GM12878 (cell line): Measurements from ENCODE around the gene CMYA5. TPM values are rescaled to one million over a fixed set of nuclear protein-coding genes. Genes with fewer than 3 reads are reported as not detected.

Experiments
- ATAC-seq: fragments of 200-7000 bp; cut with Tn5 transposase; 3 replicates; pipeline ENCODE4 v1.9.1; 2020; ENCODE audit warnings: mild to moderate bottlenecking, moderate library complexity
- BruUV-seq: library from RNA; stranded (reverse); fragments of 400-500 nt; replicated peaks from 2 replicates; lab custom pipeline; 2021; lab: Mats Ljungman, UMichigan
- CTCF ChIA-PET: fragments of 300-600 bp; sonication (Branson Sonifier 250); formaldehyde crosslinking; extraction: SDS; loops from one replicate; lab custom pipeline; 2021; ENCODE audit warnings: inconsistent platforms; lab: Yijun Ruan, JAX
- POLR2A ChIA-PET: fragments of 350-600 bp; formaldehyde crosslinking; extraction: SDS; loops from one replicate; lab custom pipeline; 2021; ENCODE audit warnings: inconsistent platforms; lab: Charles Lee
- RAD21 ChIA-PET: fragments of 300-600 bp; sonication (Branson Sonifier 250); formaldehyde crosslinking; loops from one replicate; lab custom pipeline; 2023; ENCODE audit warnings: antibody characterized with exemption; ENCODE audit not compliant: unreplicated experiment; lab: Charles Lee
- SMC1A ChIA-PET: fragments of 300-600 bp; sonication (Branson Sonifier 250); formaldehyde crosslinking; loops from one replicate; lab custom pipeline; 2023; ENCODE audit not compliant: unreplicated experiment, uncharacterized antibody; lab: Charles Lee
- DNase-seq: peaks from one replicate; pipeline ENCODE4 v3.0.0-alpha.2; 2011; ENCODE audit warnings: low read depth, low spot score
- FAIRE-seq: peaks from 3 replicates; lab custom pipeline; 2011; peaks lifted over from hg19 to GRCh38; lab: Jason Lieb, UNC
- H2AFZ ChIP-seq: 2 replicates; pipeline ENCODE4 v1.6.0; 2011; ENCODE audit warnings: low read depth, low read length, control low read depth; ENCODE audit not compliant: control insufficient read depth
- H3K27ac ChIP-seq: 2 replicates; pipeline ENCODE4 v1.5.1; 2011; ENCODE audit warnings: control low read depth; ENCODE audit not compliant: control insufficient read depth, insufficient read depth
- H3K27me3 ChIP-seq, 2 experiments: replicated peaks in 1 of 2; 2 replicates each; pipeline versions ENCODE4 v1.6.0 to v1.6.1; 2011; ENCODE audit warnings: low read length in 1 of 2; ENCODE audit not compliant: control insufficient read depth in 2 of 2, insufficient read depth in 2 of 2
- H3K36me3 ChIP-seq, 2 experiments: 2 replicates each; pipeline ENCODE4 v1.5.1; 2011; ENCODE audit warnings: low read length in 1 of 2; ENCODE audit not compliant: control insufficient read depth in 2 of 2, insufficient read depth in 2 of 2
- H3K4me1 ChIP-seq: 2 replicates; pipeline ENCODE4 v1.6.1; 2011; ENCODE audit warnings: mild to moderate bottlenecking, low read length, moderate library complexity, mixed read lengths; ENCODE audit not compliant: control insufficient read depth, insufficient read depth
- H3K4me2 ChIP-seq: 2 replicates; pipeline ENCODE4 v1.6.0; 2011; ENCODE audit warnings: control low read depth; ENCODE audit not compliant: control insufficient read depth, insufficient read depth
- H3K4me3 ChIP-seq: fragments of 200-600 bp; sonication (generic); 2 replicates; pipeline ENCODE4 v1.5.1; 2016
- H3K79me2 ChIP-seq: 2 replicates; pipeline ENCODE4 v1.6.0; 2011; ENCODE audit warnings: low read length; ENCODE audit not compliant: control insufficient read depth, insufficient read depth
- H3K9ac ChIP-seq: 2 replicates; pipeline ENCODE4 v1.8.0; 2011; ENCODE audit warnings: low read length, control low read depth, mixed read lengths; ENCODE audit not compliant: control insufficient read depth, insufficient read depth
- H3K9me3 ChIP-seq: replicated peaks from 3 replicates; pipeline ENCODE4 v1.5.1; 2011; ENCODE audit warnings: mild to moderate bottlenecking, low read length; ENCODE audit not compliant: control insufficient read depth, insufficient read depth
- H4K20me1 ChIP-seq: 2 replicates; pipeline ENCODE4 v1.6.0; 2011; ENCODE audit not compliant: control insufficient read depth, insufficient read depth
- CEBPZ ChIP-seq: fragments of 150-350 bp; IDR thresholded peaks from 2 replicates; pipeline ENCODE4 v1.6.1; 2016; ENCODE audit warnings: low read depth, low read length
- CHD2 ChIP-seq: IDR thresholded peaks from 2 replicates; pipeline ENCODE4 v1.6.1; 2011; ENCODE audit warnings: low read depth, low read length, improper control_type of control experiment, borderline replicate concordance
- EZH2 ChIP-seq: IDR thresholded peaks from 2 replicates; pipeline ENCODE4 v1.6.1; 2012; ENCODE audit warnings: low read depth, mild to moderate bottlenecking, control low read depth, inconsistent platforms, low read length, borderline replicate concordance; ENCODE audit not compliant: control insufficient read depth
- IRF5 ChIP-seq: fragments of 450-650 bp; IDR thresholded peaks from 2 replicates; pipeline ENCODE4 v1.6.1; 2017; ENCODE audit warnings: borderline replicate concordance
- RUNX3 ChIP-seq: IDR thresholded peaks from 2 replicates; pipeline ENCODE4 v1.6.1; 2012; ENCODE audit warnings: low read length, inconsistent platforms
- SRF ChIP-seq, 2 experiments: IDR thresholded peaks; 2 replicates each; pipeline ENCODE4 v1.6.1; 2011; ENCODE audit warnings: low read depth in 2 of 2, low read length in 2 of 2, mild to moderate bottlenecking in 1 of 2, moderate library complexity in 1 of 2
- WRNIP1 ChIP-seq: IDR thresholded peaks from 2 replicates; pipeline ENCODE4 v1.6.1; 2011; ENCODE audit warnings: low read depth, low read length, improper control_type of control experiment, borderline replicate concordance
- YBX1 ChIP-seq: fragments of 450-650 bp; IDR thresholded peaks from 2 replicates; pipeline ENCODE4 v1.6.1; 2016; ENCODE audit warnings: antibody characterized with exemption
- WGBS: methylation state at CpG from one replicate; pipeline ENCODE4 v1.1.6; 2016; ENCODE audit warnings: low lambda C conversion rate; ENCODE audit not compliant: insufficient replicate concordance, insufficient coverage; ENCODE audit errors: missing lambda C conversion rate; 5-methylcytosine and 5-hydroxymethylcytosine counted together
- in situ Hi-C: fragments of 300-500 bp; cut with MboI; formaldehyde crosslinking; loops from 9 replicates; pipeline ENCODE4 v1.14.3; 2018; ENCODE audit warnings: mixed read lengths
- intact Hi-C: fragments of 100-400 bp; cut with micrococcal nuclease; formaldehyde crosslinking; loops from one replicate; pipeline ENCODE4 v1.14.2; 2022; ENCODE audit not compliant: unreplicated experiment
- polyA plus RNA-seq, 11 experiments: library from polyadenylated mRNA; depleted of rRNA in 4 of 11; unstranded in 6 of 11; stranded (reverse) in 5 of 11; fragments of >200 nt; fragmentation: Nextera tagmentation in 4 of 11; fragmentation: Illumina TruSeq in 1 of 11; extraction: Ambion mirVana in 4 of 11; extraction: Trizol in 1 of 11; gene quantifications; 1 replicate in 1 of 11; 2 replicates in 10 of 11; pipeline versions ENCODE4 v1.2.1 to v1.2.3, GENCODE V29; 2011 to 2016; ENCODE audit warnings: inconsistent platforms in 2 of 11, missing spikeins in 2 of 11, low read depth in 1 of 11
- total RNA-seq, 4 experiments: library from RNA; depleted of rRNA in 3 of 4; stranded (reverse); fragments of >200 nt in 3 of 4; fragmentation: Illumina TruSeq in 1 of 4; extraction: Trizol in 1 of 4; gene quantifications; 2 replicates each; pipeline versions ENCODE4 v1.2.1 to v1.2.3, GENCODE V29; 2013 to 2021

The CMYA5 gene
- total and polyA plus RNA-seq, 10 of the 15 experiments (the other 5 are each of a cell fraction or from before 2014, with no cell fraction given) = 0.01 to 0.34 (median 0.16) TPM; not detected in 1

DNA sequence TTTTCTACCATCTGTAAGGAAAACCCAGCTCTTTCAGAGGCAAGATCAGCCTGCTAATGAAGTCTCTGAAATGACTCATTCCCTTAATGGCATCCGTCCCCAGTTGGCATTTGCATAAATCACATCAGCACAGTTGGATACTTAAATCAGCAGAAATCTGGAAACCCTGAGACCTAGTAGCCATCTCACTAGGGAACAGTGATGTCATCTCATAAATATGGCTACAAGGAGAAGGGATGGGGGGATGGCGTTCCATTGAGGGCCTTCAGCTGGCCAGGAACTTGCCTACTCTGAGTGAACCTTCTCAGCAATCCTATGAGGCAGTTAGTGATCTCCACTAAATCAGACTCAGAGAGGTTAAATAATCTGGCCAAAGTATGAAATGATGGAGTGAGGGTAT, 81.8 kb downstream of the CMYA5 start:
- ChIA-PET POLR2A (no interaction called here), RAD21 (no interaction called here), CTCF (no interaction called here), SMC1A (interaction anchor here (0.6 kb wide), 1 partner anchor 377 kb away, joined by 3 read pairs; no protein-coding TSS in a partner anchor)
- no peaks in the 10 kb centered on the region for H3K4me1 ChIP-seq
- H3K27ac ChIP-seq = no peak overlapping the region
- no peaks in the 10 kb centered on the region for H3K27me3 ChIP-seq
- no peaks in the 10 kb centered on the region for H3K9me3 ChIP-seq
- in situ Hi-C loops (no loop called here), intact Hi-C loops (no loop called here)
- no peaks in the 10 kb centered on the region for H3K79me2 ChIP-seq
- no peaks in the 10 kb centered on the region for H3K36me3 ChIP-seq
- no TSS peak for BruUV-seq
- H4K20me1 ChIP-seq = no peaks in the 10 kb centered on the region
- no peak overlapping the region for H3K4me3 ChIP-seq
- no peak overlapping the region for H2AFZ ChIP-seq
- H3K4me2 ChIP-seq = no peak overlapping the region
- FAIRE-seq (no peak), DNase-seq (no peak)
- 23% methylated on average over 2 of the region's 2 CpGs for WGBS
- TF ChIP-seq CEBPZ (no peak), WRNIP1 (no peak), EZH2 (no peak), RUNX3 (no peak), YBX1 (no peak), IRF5 (no peak), SRF (IDR thresholded peaks at IDR 0.05; ENCODE audit: low read depth in 2 of 2, low read length in 2 of 2) (no peak), CHD2 (no peak)
- TF ChIP-seq, all 136 proteins: peak for 0
- no peak overlapping the region for H3K9ac ChIP-seq
- no peak for ATAC-seq
